MM.1S (cell line): ENCODE measurements around the gene ANXA2.
"Not testable (repeated sequence)": the region's sequence is repeated elsewhere in the genome, so short reads cannot be mapped to it uniquely, and the experiment has no call there.

Source experiments
- DNase-seq: peaks from one replicate; pipeline ENCODE4 v3.0.0-alpha.2; 2015
- H2AFZ ChIP-seq: fragments of 300-600 bp; sonication (generic); 2 replicates; pipeline ENCODE4 v1.6.0; 2016; ENCODE audit warnings: antibody characterized with exemption, low read length
- H3F3A ChIP-seq: fragments of 300-600 bp; sonication (generic); 2 replicates; pipeline ENCODE4 v1.6.1; 2016; ENCODE audit warnings: mild to moderate bottlenecking, antibody characterized with exemption, low read length, moderate library complexity, mixed read lengths; ENCODE audit not compliant: insufficient read depth
- H3K27ac ChIP-seq: fragments of 300-600 bp; sonication (generic); 2 replicates; pipeline ENCODE4 v1.5.1; 2016; ENCODE audit warnings: mild to moderate bottlenecking, low read length
- H3K27me3 ChIP-seq: fragments of 300-600 bp; sonication (generic); replicated peaks from 2 replicates; pipeline ENCODE4 v1.6.0; 2016; ENCODE audit warnings: low read length; ENCODE audit not compliant: insufficient read depth
- H3K36me3 ChIP-seq: fragments of 300-600 bp; sonication (generic); replicated peaks from 2 replicates; pipeline ENCODE4 v1.6.1; 2016; ENCODE audit warnings: mild to moderate bottlenecking, low read length, mixed read lengths; ENCODE audit not compliant: insufficient read depth
- H3K4me1 ChIP-seq: fragments of 300-600 bp; sonication (generic); 2 replicates; pipeline ENCODE4 v1.6.1; 2016; ENCODE audit warnings: low read length, mixed read lengths
- H3K4me2 ChIP-seq: fragments of 300-600 bp; sonication (generic); 2 replicates; pipeline ENCODE4 v1.6.0; 2016; ENCODE audit warnings: low read depth, low read length
- H3K4me3 ChIP-seq: fragments of 300-600 bp; sonication (generic); 2 replicates; pipeline ENCODE4 v1.5.1; 2016; ENCODE audit warnings: low read length, mixed read lengths
- H3K79me2 ChIP-seq: fragments of 300-600 bp; sonication (generic); 2 replicates; pipeline ENCODE4 v1.6.1; 2016; ENCODE audit warnings: mixed run types, low read length, mixed read lengths
- H3K9ac ChIP-seq: fragments of 300-600 bp; sonication (generic); 2 replicates; pipeline ENCODE4 v1.6.1; 2016; ENCODE audit warnings: low read length, mixed read lengths
- H3K9me2 ChIP-seq: fragments of 300-600 bp; sonication (generic); replicated peaks from 2 replicates; pipeline ENCODE4 v1.6.1; 2016; ENCODE audit warnings: mild to moderate bottlenecking, low read length, mixed read lengths; ENCODE audit not compliant: insufficient read depth
- H3K9me3 ChIP-seq: fragments of 300-600 bp; sonication (generic); replicated peaks from 2 replicates; pipeline ENCODE4 v1.6.1; 2016; ENCODE audit warnings: mild to moderate bottlenecking, low read length, mixed read lengths; ENCODE audit not compliant: insufficient read depth
- H4K20me1 ChIP-seq: fragments of 300-600 bp; sonication (generic); 2 replicates; pipeline ENCODE4 v1.6.1; 2016; ENCODE audit warnings: mild to moderate bottlenecking, low read length, moderate library complexity, mixed read lengths; ENCODE audit not compliant: insufficient read depth
- CTCF ChIP-seq: fragments of 300-600 bp; sonication (generic); IDR thresholded peaks from 2 replicates; pipeline ENCODE4 v1.5.1; 2016; ENCODE audit warnings: antibody characterized with exemption, low read length, mixed read lengths
- EZH2 ChIP-seq: fragments of 300-600 bp; sonication (generic); optimal IDR thresholded peaks from 2 replicates; pipeline ENCODE3; 2017; ENCODE audit warnings: low read depth, mild to moderate bottlenecking, antibody characterized with exemption, low read length, mixed read lengths
- EZH2phosphoT487 ChIP-seq: fragments of 300-600 bp; sonication (generic); IDR thresholded peaks from 2 replicates; pipeline ENCODE4 v1.6.1; 2018; ENCODE audit warnings: antibody characterized with exemption, low read length

Gene ANXA2

GRCh38 chr15:60339236-60339635 is 58.5 kb downstream of the ANXA2 start:
- no peak for TF ChIP-seq EZH2
- no peak for TF ChIP-seq EZH2phosphoT487
- TF ChIP-seq CTCF: no peak
- Histone ChIP-seq H3K9me3 (no peaks in the 10 kb centered on the region), H4K20me1 (no peaks in the 10 kb centered on the region), H3K27ac (no peak overlapping the region), H3K4me1 (no peaks in the 10 kb centered on the region), H3K79me2 (no peaks in the 10 kb centered on the region), H3K27me3 (no peaks in the 10 kb centered on the region), H3F3A (no peaks in the 10 kb centered on the region), H3K9me2 (no peaks in the 10 kb centered on the region), H3K4me3 (no peak overlapping the region), H2AFZ (no peak overlapping the region), H3K4me2 (no peak overlapping the region), H3K36me3 (no peaks in the 10 kb centered on the region), H3K9ac (no peak overlapping the region)
- no peak for DNase-seq

GRCh38 chr15:60338810-60339209 is 59.0 kb downstream of the ANXA2 start:
- H3K36me3 ChIP-seq: no peaks in the 10 kb centered on the region
- no peaks in the 10 kb centered on the region for H3K27me3 ChIP-seq
- H3K4me1 ChIP-seq: no peaks in the 10 kb centered on the region
- no peak overlapping the region for H2AFZ ChIP-seq
- no peaks in the 10 kb centered on the region for H3K9me2 ChIP-seq
- H3K9me3 ChIP-seq: no peaks in the 10 kb centered on the region
- no peaks in the 10 kb centered on the region for H4K20me1 ChIP-seq
- TF ChIP-seq EZH2phosphoT487 (no peak), CTCF (no peak), EZH2 (no peak)
- no peak overlapping the region for H3K9ac ChIP-seq
- H3K4me2 ChIP-seq: no peak overlapping the region
- H3K27ac ChIP-seq: no peak overlapping the region
- no peak for DNase-seq
- no peaks in the 10 kb centered on the region for H3F3A ChIP-seq
- H3K79me2 ChIP-seq: no peaks in the 10 kb centered on the region
- H3K4me3 ChIP-seq: no peak overlapping the region

- TF ChIP-seq EZH2 (no peak), CTCF (no peak), EZH2phosphoT487 (no peak)
- Histone ChIP-seq H3K4me2 (no peak overlapping the region), H3K27ac (no peak overlapping the region), H3K36me3 (no peaks in the 10 kb centered on the region), H3K9me2 (no peaks in the 10 kb centered on the region), H3K4me1 (no peaks in the 10 kb centered on the region), H2AFZ (no peak overlapping the region), H3K9ac (no peak overlapping the region), H3K79me2 (no peaks in the 10 kb centered on the region), H3K4me3 (no peak overlapping the region), H4K20me1 (no peaks in the 10 kb centered on the region), H3K27me3 (no peaks in the 10 kb centered on the region), H3K9me3 (no peaks in the 10 kb centered on the region), H3F3A (no peaks in the 10 kb centered on the region)
- no peak for DNase-seq
These were observed 60.7 kb downstream of the ANXA2 start for GRCh38 chr15:60337076-60337475.

- not testable (repeated sequence) for DNase-seq, H3K9me2 ChIP-seq, H3K9me3 ChIP-seq, H3K4me3 ChIP-seq, H3K27me3 ChIP-seq, H3K4me2 ChIP-seq, H3K4me1 ChIP-seq, H3F3A ChIP-seq, H3K36me3 ChIP-seq, H3K27ac ChIP-seq, H3K9ac ChIP-seq, H3K79me2 ChIP-seq, H2AFZ ChIP-seq, H4K20me1 ChIP-seq
These were observed 62.5 kb downstream of the ANXA2 start for GRCh38 chr15:60335296-60335695.
